ENCODE results near the gene DMGDH.

DNA sequence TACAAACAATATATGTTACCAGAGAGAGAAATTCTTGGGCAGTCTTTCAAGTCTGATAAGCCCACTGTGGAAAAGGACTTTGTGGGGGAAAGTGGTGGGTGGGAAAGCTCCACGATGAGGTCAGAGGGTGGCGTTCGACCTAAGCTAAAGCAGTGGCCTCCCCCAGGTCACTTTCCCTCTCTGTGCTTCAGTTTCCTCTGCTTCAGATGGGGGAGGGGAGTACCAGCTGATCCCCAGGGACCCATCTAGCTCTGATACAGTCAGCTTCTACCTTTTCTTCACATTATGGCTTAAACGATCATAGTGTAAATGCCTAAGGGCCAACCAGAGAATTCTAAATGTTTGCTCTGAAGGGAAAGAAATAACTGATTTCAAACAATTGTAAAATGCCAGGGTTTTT is 47.7 kb downstream of the DMGDH start:
- TF ChIP-seq RXRA (IDR thresholded peaks at IDR 0.05) (no peak), EGR1 (IDR thresholded peaks at IDR 0.05; ENCODE audit: low read depth in 2 of 2) (no peak)
- TF ChIP-seq, protein P1, sequence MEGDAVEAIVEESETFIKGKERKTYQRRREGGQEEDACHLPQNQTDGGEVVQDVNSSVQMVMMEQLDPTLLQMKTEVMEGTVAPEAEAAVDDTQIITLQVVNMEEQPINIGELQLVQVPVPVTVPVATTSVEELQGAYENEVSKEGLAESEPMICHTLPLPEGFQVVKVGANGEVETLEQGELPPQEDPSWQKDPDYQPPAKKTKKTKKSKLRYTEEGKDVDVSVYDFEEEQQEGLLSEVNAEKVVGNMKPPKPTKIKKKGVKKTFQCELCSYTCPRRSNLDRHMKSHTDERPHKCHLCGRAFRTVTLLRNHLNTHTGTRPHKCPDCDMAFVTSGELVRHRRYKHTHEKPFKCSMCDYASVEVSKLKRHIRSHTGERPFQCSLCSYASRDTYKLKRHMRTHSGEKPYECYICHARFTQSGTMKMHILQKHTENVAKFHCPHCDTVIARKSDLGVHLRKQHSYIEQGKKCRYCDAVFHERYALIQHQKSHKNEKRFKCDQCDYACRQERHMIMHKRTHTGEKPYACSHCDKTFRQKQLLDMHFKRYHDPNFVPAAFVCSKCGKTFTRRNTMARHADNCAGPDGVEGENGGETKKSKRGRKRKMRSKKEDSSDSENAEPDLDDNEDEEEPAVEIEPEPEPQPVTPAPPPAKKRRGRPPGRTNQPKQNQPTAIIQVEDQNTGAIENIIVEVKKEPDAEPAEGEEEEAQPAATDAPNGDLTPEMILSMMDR (IDR thresholded peaks at IDR 0.05; ENCODE audit: low read depth, low read length, missing input control) = no peak
